IMR-90 (cell line): ENCODE results near the gene PBRM1.

Source experiments
- BHLHE40 ChIP-seq: fragments of 150-350 bp; IDR thresholded peaks from 2 replicates; pipeline ENCODE4 v1.6.1; 2016; ENCODE audit warnings: mild to moderate bottlenecking, low read depth, low read length
- CEBPB ChIP-seq: IDR thresholded peaks from 2 replicates; pipeline ENCODE4 v1.6.1; 2012; ENCODE audit warnings: low read depth, low read length, improper control_type of control experiment
- CHD1 ChIP-seq: IDR thresholded peaks from 2 replicates; pipeline ENCODE4 v1.6.1; 2012; ENCODE audit warnings: low read depth, low read length, improper control_type of control experiment
- FOS ChIP-seq: fragments of 150-350 bp; IDR thresholded peaks from 2 replicates; pipeline ENCODE4 v1.6.1; 2016; ENCODE audit warnings: low read depth, low read length
- MAFK ChIP-seq: IDR thresholded peaks from 2 replicates; pipeline ENCODE4 v1.6.1; 2012; ENCODE audit warnings: low read depth, low read length, improper control_type of control experiment
- MAZ ChIP-seq: IDR thresholded peaks from 2 replicates; pipeline ENCODE4 v1.6.1; 2012; ENCODE audit warnings: low read depth, mild to moderate bottlenecking, low read length, improper control_type of control experiment, moderate library complexity, borderline replicate concordance
- MXI1 ChIP-seq: IDR thresholded peaks from 2 replicates; pipeline ENCODE4 v1.6.1; 2012; ENCODE audit warnings: low read depth, mild to moderate bottlenecking, low read length, moderate library complexity, borderline replicate concordance
- NFE2L2 ChIP-seq: fragments of 150-350 bp; IDR thresholded peaks from 2 replicates; pipeline ENCODE4 v1.6.1; 2016; ENCODE audit warnings: low read depth, mild to moderate bottlenecking, low read length
- POLR2A ChIP-seq: IDR thresholded peaks from 2 replicates; pipeline ENCODE4 v1.6.1; 2012; ENCODE audit warnings: mild to moderate bottlenecking, low read depth, low read length
- RAD21 ChIP-seq: IDR thresholded peaks from 2 replicates; pipeline ENCODE4 v1.6.1; 2012; ENCODE audit warnings: low read length, improper control_type of control experiment
- RCOR1 ChIP-seq: IDR thresholded peaks from 2 replicates; pipeline ENCODE4 v1.6.1; 2012; ENCODE audit warnings: mild to moderate bottlenecking, low read length, improper control_type of control experiment; ENCODE audit not compliant: insufficient replicate concordance
- TF ChIP-seq, protein P1 (sequence below): conservative IDR thresholded peaks from 2 replicates; pipeline ENCODE4 v1.5.1; 2012; ENCODE audit warnings: mild to moderate bottlenecking, low read depth, low read length, improper control_type of control experiment
- TF ChIP-seq, protein P2 (sequence below): fragments of 150-350 bp; IDR thresholded peaks from 2 replicates; pipeline ENCODE4 v1.6.1; 2017; ENCODE audit warnings: mild to moderate bottlenecking, antibody characterized with exemption, low read length, low read depth

DNA sequence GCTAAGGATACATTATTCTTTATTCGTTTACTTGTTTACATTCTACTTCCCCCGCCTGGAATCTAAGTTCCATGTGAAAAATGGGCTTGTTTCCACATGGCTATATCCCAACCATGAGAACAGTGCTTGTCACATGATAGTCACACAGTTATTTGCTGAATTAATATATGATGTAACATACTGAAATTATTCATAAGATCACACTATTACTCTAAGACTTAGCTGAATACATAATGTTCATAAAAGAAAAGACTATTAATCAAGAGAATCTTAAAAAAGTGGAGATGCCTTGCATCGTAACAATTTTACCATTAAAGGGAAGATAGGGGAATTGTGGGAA is 6.5 kb downstream of the PBRM1 start:
- no peak for TF ChIP-seq POLR2A
- TF ChIP-seq, protein P1, sequence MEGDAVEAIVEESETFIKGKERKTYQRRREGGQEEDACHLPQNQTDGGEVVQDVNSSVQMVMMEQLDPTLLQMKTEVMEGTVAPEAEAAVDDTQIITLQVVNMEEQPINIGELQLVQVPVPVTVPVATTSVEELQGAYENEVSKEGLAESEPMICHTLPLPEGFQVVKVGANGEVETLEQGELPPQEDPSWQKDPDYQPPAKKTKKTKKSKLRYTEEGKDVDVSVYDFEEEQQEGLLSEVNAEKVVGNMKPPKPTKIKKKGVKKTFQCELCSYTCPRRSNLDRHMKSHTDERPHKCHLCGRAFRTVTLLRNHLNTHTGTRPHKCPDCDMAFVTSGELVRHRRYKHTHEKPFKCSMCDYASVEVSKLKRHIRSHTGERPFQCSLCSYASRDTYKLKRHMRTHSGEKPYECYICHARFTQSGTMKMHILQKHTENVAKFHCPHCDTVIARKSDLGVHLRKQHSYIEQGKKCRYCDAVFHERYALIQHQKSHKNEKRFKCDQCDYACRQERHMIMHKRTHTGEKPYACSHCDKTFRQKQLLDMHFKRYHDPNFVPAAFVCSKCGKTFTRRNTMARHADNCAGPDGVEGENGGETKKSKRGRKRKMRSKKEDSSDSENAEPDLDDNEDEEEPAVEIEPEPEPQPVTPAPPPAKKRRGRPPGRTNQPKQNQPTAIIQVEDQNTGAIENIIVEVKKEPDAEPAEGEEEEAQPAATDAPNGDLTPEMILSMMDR, result no peak
- no peak for TF ChIP-seq MAZ
- TF ChIP-seq NFE2L2, result no peak
- TF ChIP-seq MXI1, result no peak
- TF ChIP-seq BHLHE40, result no peak
- TF ChIP-seq RCOR1, result no peak
- TF ChIP-seq CHD1, result no peak
- TF ChIP-seq, protein P2, sequence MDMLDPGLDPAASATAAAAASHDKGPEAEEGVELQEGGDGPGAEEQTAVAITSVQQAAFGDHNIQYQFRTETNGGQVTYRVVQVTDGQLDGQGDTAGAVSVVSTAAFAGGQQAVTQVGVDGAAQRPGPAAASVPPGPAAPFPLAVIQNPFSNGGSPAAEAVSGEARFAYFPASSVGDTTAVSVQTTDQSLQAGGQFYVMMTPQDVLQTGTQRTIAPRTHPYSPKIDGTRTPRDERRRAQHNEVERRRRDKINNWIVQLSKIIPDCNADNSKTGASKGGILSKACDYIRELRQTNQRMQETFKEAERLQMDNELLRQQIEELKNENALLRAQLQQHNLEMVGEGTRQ, result no peak
- TF ChIP-seq CEBPB, result no peak
- no peak for TF ChIP-seq RAD21
- TF ChIP-seq MAFK, result no peak
- TF ChIP-seq FOS, result no peak
